ENCODE data around the gene IGSF8.

DNA sequence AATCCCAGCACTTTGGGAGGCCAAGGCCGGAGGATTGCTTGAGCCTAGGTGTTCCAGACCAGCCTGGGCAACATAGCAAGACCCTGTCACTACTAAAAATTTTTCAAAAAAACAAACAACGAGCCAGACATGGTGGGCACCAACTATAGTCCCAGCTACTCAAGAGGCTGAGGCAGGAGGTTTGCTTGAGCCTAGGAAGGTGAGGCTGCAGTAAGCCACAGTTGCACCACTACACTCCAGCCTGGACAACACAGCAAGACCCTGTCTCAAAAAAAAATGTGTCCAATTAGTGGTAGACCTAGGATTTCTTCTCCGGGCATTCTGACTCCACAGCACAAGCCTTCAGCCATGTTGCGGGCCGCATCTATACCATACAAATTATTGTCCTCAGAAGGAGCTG lies 6.7 kb upstream of the IGSF8 start:
- TF ChIP-seq, protein P1, sequence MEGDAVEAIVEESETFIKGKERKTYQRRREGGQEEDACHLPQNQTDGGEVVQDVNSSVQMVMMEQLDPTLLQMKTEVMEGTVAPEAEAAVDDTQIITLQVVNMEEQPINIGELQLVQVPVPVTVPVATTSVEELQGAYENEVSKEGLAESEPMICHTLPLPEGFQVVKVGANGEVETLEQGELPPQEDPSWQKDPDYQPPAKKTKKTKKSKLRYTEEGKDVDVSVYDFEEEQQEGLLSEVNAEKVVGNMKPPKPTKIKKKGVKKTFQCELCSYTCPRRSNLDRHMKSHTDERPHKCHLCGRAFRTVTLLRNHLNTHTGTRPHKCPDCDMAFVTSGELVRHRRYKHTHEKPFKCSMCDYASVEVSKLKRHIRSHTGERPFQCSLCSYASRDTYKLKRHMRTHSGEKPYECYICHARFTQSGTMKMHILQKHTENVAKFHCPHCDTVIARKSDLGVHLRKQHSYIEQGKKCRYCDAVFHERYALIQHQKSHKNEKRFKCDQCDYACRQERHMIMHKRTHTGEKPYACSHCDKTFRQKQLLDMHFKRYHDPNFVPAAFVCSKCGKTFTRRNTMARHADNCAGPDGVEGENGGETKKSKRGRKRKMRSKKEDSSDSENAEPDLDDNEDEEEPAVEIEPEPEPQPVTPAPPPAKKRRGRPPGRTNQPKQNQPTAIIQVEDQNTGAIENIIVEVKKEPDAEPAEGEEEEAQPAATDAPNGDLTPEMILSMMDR (conservative IDR thresholded peaks at IDR 0.05; ENCODE audit: low read depth, low read length) = no peak
- TF ChIP-seq EZH2 (IDR thresholded peaks at IDR 0.05; ENCODE audit: borderline replicate concordance, low read depth, low read length, poor library complexity, severe bottlenecking) = no peak

Data from A673 (cell line).